D721Med (cell line): Measurements from ENCODE around the gene PTPRN.
"Not testable (repeated sequence)": the region's sequence is repeated elsewhere in the genome, so short reads cannot be mapped to it uniquely, and the experiment has no call there.

ENCODE experiments used
- DNase-seq: peaks from one replicate; pipeline ENCODE4 v3.0.0; 2011; ENCODE audit warnings: low spot score; ENCODE audit not compliant: insufficient read length
- FAIRE-seq: peaks from 2 replicates; lab custom pipeline; 2011; peaks lifted over from hg19 to GRCh38; lab: Jason Lieb, UNC
- TF ChIP-seq, protein P1 (sequence below): IDR thresholded peaks from 2 replicates; pipeline ENCODE4 v1.5.1; 2012; ENCODE audit warnings: mild to moderate bottlenecking, control low read depth; ENCODE audit not compliant: insufficient read depth; ENCODE audit errors: missing control alignments

Gene PTPRN

DNA sequence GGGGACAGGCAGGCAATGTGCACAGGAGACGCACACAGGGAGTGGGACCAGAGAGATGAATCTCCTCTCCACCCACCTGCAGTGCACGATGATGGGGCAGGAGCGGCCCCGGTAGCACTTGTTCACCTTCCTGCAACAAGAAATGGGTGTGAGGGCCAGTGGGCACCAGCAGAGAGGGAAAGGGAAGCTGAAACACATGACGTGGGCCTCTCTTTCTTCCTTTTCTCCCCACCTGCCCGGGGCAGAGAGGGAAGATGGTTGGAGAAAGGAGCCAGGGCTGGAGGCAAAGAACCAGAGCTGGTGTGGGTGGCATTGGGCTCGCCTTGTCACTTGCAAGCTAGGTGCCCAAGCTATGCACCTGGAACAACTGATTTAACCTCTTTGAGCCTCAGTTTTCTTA lies 17.8 kb downstream of the PTPRN start:
- DNase-seq = no peak
- no peak for FAIRE-seq
- TF ChIP-seq, protein P1, sequence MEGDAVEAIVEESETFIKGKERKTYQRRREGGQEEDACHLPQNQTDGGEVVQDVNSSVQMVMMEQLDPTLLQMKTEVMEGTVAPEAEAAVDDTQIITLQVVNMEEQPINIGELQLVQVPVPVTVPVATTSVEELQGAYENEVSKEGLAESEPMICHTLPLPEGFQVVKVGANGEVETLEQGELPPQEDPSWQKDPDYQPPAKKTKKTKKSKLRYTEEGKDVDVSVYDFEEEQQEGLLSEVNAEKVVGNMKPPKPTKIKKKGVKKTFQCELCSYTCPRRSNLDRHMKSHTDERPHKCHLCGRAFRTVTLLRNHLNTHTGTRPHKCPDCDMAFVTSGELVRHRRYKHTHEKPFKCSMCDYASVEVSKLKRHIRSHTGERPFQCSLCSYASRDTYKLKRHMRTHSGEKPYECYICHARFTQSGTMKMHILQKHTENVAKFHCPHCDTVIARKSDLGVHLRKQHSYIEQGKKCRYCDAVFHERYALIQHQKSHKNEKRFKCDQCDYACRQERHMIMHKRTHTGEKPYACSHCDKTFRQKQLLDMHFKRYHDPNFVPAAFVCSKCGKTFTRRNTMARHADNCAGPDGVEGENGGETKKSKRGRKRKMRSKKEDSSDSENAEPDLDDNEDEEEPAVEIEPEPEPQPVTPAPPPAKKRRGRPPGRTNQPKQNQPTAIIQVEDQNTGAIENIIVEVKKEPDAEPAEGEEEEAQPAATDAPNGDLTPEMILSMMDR = no peak

DNA sequence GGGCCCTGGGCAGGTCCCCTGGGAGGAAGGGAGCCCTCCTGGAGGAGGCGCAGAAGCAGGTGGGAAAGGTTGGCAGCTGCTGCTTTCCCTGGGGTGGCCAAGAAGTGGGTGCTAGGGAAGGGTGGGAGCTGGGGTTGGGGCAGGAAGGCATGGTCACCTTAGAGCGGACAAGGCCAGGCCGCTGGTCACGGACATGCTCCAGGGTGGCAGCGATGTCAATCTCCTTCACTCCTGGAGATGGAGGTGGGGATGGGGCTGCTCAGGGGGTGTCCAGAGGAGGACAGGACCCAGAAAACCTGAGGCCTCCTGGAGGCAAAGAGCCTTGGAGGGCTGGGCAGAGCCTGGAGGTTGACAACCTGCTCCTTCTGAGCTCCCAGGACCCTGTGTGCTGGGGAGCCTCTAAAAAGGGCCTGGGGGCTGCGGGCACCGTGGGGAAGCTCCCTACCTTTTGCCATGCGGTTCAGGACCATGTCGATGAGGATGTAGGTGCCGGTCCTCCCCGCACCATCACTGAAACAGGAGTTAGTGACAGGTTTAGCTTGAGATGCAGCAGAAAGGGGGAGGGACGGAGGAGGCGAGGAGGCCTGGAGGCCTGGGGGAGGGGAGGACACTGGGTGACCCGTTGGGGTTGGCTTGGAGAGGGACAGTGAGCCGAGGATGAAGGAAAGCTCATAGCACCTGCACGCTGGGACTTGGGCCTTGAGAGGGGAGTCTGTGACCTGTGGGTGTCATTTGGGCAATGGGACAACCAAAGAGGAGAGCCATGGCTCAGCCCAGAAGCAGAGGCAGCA lies 18.6 kb downstream of the PTPRN start:
- no peak for DNase-seq
- FAIRE-seq = no peak
- TF ChIP-seq, protein P1 = no peak

DNA sequence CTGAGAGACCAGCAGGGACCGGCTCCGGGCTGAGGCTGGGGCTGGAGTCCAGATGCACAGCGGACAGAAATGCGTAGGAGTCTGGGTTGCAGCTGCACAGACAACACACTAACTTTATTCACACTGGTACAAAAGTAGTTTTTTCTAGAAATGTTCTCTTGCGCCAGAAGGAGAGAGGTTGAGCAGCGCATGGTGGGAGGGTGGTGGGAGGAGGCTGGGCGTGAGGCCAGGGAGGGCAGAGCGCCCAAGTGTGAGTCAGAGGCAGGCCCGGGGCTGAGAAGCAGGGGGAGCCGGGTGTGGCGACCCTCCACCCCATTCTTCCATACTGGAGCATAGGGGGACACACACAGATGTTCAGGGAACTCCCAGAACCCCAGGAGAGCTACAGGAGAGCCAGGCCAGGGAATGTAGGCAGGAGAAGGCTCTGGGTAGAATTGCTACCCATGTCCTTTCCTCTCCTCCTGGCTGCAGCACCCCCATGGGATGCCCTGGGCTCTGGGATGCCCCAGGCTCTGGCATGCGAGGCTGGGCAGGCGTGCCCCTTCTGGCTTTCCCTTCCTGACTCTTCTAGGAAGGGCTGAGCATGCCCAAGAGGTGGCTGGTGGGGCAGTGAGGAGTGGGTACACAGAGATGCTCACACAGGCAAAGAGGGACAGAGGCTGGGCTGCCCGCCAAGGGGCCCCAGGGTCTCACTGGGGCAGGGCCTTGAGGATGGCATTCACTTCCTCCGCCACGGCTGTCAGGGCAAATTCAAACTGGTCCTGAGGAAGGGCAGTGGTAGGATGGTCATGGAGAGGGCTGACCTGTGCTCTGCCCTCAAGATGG lies 19.5 kb downstream of the PTPRN start:
- FAIRE-seq (no peak), DNase-seq (no peak)
- TF ChIP-seq, protein P1 = no peak

DNA sequence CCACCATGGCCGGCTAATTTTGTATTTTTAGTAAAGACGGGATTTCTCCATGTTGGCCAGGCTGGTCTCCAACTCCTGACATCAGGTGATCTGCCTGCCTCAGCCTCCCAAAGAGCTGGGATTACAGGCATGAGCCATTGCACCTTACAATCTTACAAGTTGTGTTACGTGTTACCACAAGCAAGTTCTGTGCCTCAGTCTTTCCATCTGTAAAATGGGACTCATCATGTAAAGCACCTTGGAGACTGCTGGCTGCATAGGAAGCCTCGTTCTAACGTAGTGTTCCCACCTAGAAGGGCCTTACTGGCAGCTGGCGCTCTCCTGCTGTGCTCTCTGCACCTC lies 20.0 kb downstream of the PTPRN start:
- DNase-seq (no peak), FAIRE-seq (no peak)
- TF ChIP-seq, protein P1 = no peak

DNA sequence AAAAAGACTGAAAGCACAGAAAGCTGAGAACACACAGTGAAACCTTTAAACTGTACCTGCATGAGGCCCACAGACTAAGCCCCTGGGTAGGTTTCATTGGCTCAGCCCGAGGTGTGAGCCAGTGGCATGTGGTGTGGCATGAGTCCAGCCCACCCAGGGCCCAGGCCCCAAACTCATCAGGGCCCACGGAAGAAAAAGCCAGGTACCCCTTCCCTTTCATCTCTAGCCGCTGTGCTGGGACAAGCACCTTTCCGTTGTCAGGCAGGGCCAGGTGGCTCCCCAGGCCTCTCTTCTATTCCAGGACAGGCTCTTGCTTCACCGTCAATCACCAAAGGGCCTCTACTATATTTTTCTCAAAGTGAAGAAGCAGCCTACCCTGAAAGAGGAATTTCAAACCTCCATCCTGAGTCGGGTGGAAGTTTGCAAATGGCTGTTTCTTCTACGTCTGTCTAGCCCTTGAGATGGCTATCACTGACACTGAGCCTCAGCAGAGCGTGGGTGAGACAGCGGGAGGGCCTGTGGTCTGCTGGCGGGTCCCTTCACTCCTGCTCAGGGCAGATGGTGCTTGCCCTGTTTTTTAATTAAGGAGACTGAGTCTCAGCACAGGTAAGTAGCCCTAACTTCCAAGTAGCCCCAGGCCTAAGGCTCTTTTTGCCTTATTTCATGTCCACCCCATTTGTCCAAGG lies 21.5 kb downstream of the PTPRN start:
- DNase-seq (no peak), FAIRE-seq (no peak)
- TF ChIP-seq, protein P1 = no peak

DNA sequence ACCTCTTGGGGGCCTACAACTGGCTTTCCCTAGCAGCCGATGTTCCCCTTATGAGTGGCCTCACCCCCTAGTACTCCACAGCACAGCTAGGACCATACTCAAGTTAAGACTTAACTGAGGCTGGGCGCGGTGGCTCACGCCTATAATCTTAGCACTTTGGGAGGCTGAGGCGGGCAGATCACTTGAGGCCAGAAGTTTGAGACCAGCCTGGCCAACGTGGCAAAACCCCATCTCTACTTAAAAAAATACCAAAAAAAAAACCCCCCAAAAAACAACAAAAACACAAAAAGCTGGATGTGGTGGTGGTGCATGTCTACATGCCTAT lies 22.1 kb downstream of the PTPRN start:
- FAIRE-seq, DNase-seq: not testable (repeated sequence)

DNA sequence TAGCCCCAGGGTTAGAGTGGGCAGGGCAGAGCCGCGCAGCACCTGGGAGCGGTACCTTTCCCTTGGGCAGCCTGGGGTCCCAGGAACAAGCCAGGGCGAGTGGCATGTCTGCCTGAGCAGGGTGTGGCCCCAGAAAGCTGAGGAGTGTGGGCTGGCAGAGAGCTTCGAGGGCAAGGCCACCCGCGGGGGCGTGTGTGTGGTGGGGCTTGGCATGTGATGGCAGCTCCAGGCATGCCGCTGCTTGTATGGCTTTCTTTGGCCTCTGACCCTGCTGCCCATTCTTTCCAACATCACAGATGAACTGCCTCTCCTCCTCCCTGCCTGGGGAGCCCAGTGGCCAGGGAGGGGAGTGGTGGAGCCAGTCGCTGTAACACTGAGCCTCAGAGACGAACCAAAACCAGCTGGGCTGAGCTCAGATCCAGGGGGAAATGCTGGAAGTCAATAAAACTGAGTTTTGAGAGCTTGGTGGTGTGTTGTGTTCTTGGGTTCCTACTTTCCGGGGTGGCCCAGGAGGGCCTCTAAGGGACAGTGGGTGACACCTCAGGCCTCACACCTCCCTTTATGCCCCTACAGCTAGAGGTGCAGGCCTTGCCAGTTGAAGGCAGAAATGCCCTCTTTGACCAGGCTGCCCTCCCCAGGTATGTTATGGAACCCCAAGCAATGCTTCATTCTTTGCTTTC lies 22.6 kb downstream of the PTPRN start:
- no peak for FAIRE-seq
- TF ChIP-seq, protein P1 = no peak
- no peak for DNase-seq
